Sigmoid colon (tissue), 3 donors: ENCODE results near the gene TFCP2L1.

Source experiments
- CTCF ChIP-seq, 4 experiments: fragments of 450-650 bp in 3 of 4; fragments of 200-600 bp in 1 of 4; IDR thresholded peaks; one replicate each; pipeline ENCODE4 v1.5.1; 2016 to 2019; ENCODE audit warnings: antibody characterized with exemption in 4 of 4, mild to moderate bottlenecking in 3 of 4, moderate library complexity in 2 of 4
- POLR2A ChIP-seq, 2 donors: fragments of 450-650 bp; IDR thresholded peaks; one replicate each; pipeline ENCODE4 v1.6.1; 2016; ENCODE audit warnings: antibody characterized with exemption in 2 of 2, mild to moderate bottlenecking in 2 of 2, moderate library complexity in 2 of 2

- TF ChIP-seq CTCF (IDR thresholded peaks at IDR 0.05) (no peak), POLR2A (IDR thresholded peaks at IDR 0.05) (no peak)
Observed at GRCh38 chr2:121253021-121253673, 31.9 kb downstream of the TFCP2L1 start.
